ENCODE data around the gene WASL. TPM values are rescaled to one million over a fixed set of nuclear protein-coding genes. Genes with fewer than 3 reads are reported as not detected.

The WASL gene
- total RNA-seq, 2 experiments from 2014 or later, result 5.5 TPM

GRCh38 chr7:123690550-123690949, 58.3 kb downstream of the WASL start:
- ATAC-seq (no peak), DNase-seq (no peak)
- H3K27me3 Mint-ChIP-seq, result no peaks in the 10 kb centered on the region
- intact Hi-C loops (cut with DNase I, micrococcal nuclease), result no loop called here
- H3K36me3 Mint-ChIP-seq (ENCODE audit: low read depth), result peaks cover 10% of the 10 kb centered on the region
- no peaks in the 10 kb centered on the region for H3K9me3 Mint-ChIP-seq (ENCODE audit: low read depth)
- no peak overlapping the region for H3K4me3 Mint-ChIP-seq
- H3K27ac Mint-ChIP-seq, result no peak overlapping the region
- ChIA-PET CTCF (interaction anchor here (0.6 to 4.3 kb wide), 5 partner anchors 8 to 198 kb away, joined by 3 to 21 read pairs (median 5); no protein-coding TSS in a partner anchor), POLR2A (no interaction called here)
- no peaks in the 10 kb centered on the region for H3K4me1 Mint-ChIP-seq

- intact Hi-C loops (cut with DNase I, micrococcal nuclease), result no loop called here
- ATAC-seq (no peak), DNase-seq (no peak)
- no peaks in the 10 kb centered on the region for H3K27me3 Mint-ChIP-seq
- H3K36me3 Mint-ChIP-seq (ENCODE audit: low read depth), result peaks cover 10% of the 10 kb centered on the region
- ChIA-PET CTCF (interaction anchor here (1.0 to 4.3 kb wide), 3 partner anchors 10 to 176 kb away, joined by 3 to 21 read pairs (median 3); no protein-coding TSS in a partner anchor), POLR2A (no interaction called here)
- H3K4me3 Mint-ChIP-seq, result no peak overlapping the region
- H3K9me3 Mint-ChIP-seq (ENCODE audit: low read depth), result no peaks in the 10 kb centered on the region
- H3K27ac Mint-ChIP-seq, result no peak overlapping the region
- no peaks in the 10 kb centered on the region for H3K4me1 Mint-ChIP-seq
Measured at GRCh38 chr7:123689250-123689649, 59.6 kb downstream of the WASL start.

GRCh38 chr7:123687727-123688126, 61.1 kb downstream of the WASL start:
- ChIA-PET CTCF (no interaction called here), POLR2A (no interaction called here)
- intact Hi-C loops (cut with DNase I, micrococcal nuclease), result no loop called here
- Mint-ChIP-seq H3K36me3 (ENCODE audit: low read depth) (peaks cover 10% of the 10 kb centered on the region), H3K27ac (no peak overlapping the region), H3K4me3 (no peak overlapping the region), H3K27me3 (no peaks in the 10 kb centered on the region), H3K4me1 (no peaks in the 10 kb centered on the region), H3K9me3 (ENCODE audit: low read depth) (no peaks in the 10 kb centered on the region)
- no peak for DNase-seq
- no peak for ATAC-seq

- no peaks in the 10 kb centered on the region for H3K9me3 Mint-ChIP-seq (ENCODE audit: low read depth)
- ChIA-PET CTCF (no interaction called here), POLR2A (no interaction called here)
- no peaks in the 10 kb centered on the region for H3K4me1 Mint-ChIP-seq
- H3K4me3 Mint-ChIP-seq, result no peak overlapping the region
- DNase-seq (no peak), ATAC-seq (no peak)
- no peak overlapping the region for H3K27ac Mint-ChIP-seq
- peaks cover 5% of the 10 kb centered on the region for H3K36me3 Mint-ChIP-seq (ENCODE audit: low read depth)
- intact Hi-C loops (cut with DNase I, micrococcal nuclease), result no loop called here
- no peaks in the 10 kb centered on the region for H3K27me3 Mint-ChIP-seq
Measured at GRCh38 chr7:123687161-123687560, 61.6 kb downstream of the WASL start.

GRCh38 chr7:123682690-123683089, 66.1 kb downstream of the WASL start:
- CTCF ChIA-PET, result interaction anchor here (0.6 to 1.8 kb wide), 14 partner anchors 8 to 196 kb away, joined by 3 to 8 read pairs (median 4); partner anchors contain the start of gene WASL
- no peak overlapping the region for H3K27ac Mint-ChIP-seq
- DNase-seq (peak; percentile 11), ATAC-seq (no peak)
- H3K4me1 Mint-ChIP-seq, result no peaks in the 10 kb centered on the region
- POLR2A ChIA-PET, result no interaction called here
- H3K36me3 Mint-ChIP-seq (ENCODE audit: low read depth), result peaks cover 3% of the 10 kb centered on the region
- intact Hi-C loops (cut with DNase I, micrococcal nuclease), result loop anchor here (1.0 to 5.0 kb wide), 3 partner anchors 117 to 235 kb away; no protein-coding TSS in a partner anchor
- H3K9me3 Mint-ChIP-seq (ENCODE audit: low read depth), result no peaks in the 10 kb centered on the region
- H3K27me3 Mint-ChIP-seq, result no peaks in the 10 kb centered on the region
- no peak overlapping the region for H3K4me3 Mint-ChIP-seq

GRCh38 chr7:123681561-123681960, 67.2 kb downstream of the WASL start:
- Mint-ChIP-seq H3K4me3 (no peak overlapping the region), H3K9me3 (ENCODE audit: low read depth) (no peaks in the 10 kb centered on the region), H3K4me1 (no peaks in the 10 kb centered on the region), H3K36me3 (ENCODE audit: low read depth) (peaks cover 3% of the 10 kb centered on the region), H3K27ac (no peak overlapping the region), H3K27me3 (no peaks in the 10 kb centered on the region)
- intact Hi-C loops (cut with DNase I, micrococcal nuclease), result loop anchor here in 1 of 2 experiments (5.0 kb wide), 1 partner anchor 236 kb away; no protein-coding TSS in a partner anchor
- no peak for ATAC-seq
- CTCF ChIA-PET, result interaction anchor here (0.8 to 1.8 kb wide), 3 partner anchors 116 to 191 kb away, joined by 3 to 8 read pairs (median 4); no protein-coding TSS in a partner anchor
- POLR2A ChIA-PET, result no interaction called here
- DNase-seq, result no peak

GRCh38 chr7:123680580-123680979, 68.2 kb downstream of the WASL start:
- CTCF ChIA-PET, result no interaction called here

GRCh38 chr7:123679614-123680013, 69.2 kb downstream of the WASL start:
- Mint-ChIP-seq H3K4me1 (no peaks in the 10 kb centered on the region), H3K9me3 (ENCODE audit: low read depth) (no peaks in the 10 kb centered on the region), H3K27me3 (no peaks in the 10 kb centered on the region), H3K36me3 (ENCODE audit: low read depth) (peaks cover 3% of the 10 kb centered on the region), H3K27ac (no peak overlapping the region), H3K4me3 (no peak overlapping the region)
- CTCF ChIA-PET, result interaction anchor here (1.1 kb wide), 1 partner anchor 185 kb away, joined by 4 read pairs; no protein-coding TSS in a partner anchor
- DNase-seq (no peak), ATAC-seq (no peak)
- intact Hi-C loops (cut with DNase I, micrococcal nuclease), result loop anchor here in 1 of 2 experiments (5.0 kb wide), 1 partner anchor 238 kb away; no protein-coding TSS in a partner anchor
- POLR2A ChIA-PET, result no interaction called here

More at GRCh38 chr7:123680580-123680979, 68.2 kb downstream of the WASL start:
- DNase-seq (no peak), ATAC-seq (no peak)
- H3K9me3 Mint-ChIP-seq (ENCODE audit: low read depth), result no peaks in the 10 kb centered on the region
- H3K4me1 Mint-ChIP-seq, result no peaks in the 10 kb centered on the region
- H3K4me3 Mint-ChIP-seq, result no peak overlapping the region
- POLR2A ChIA-PET, result no interaction called here
- no peak overlapping the region for H3K27ac Mint-ChIP-seq
- intact Hi-C loops (cut with DNase I, micrococcal nuclease), result loop anchor here in 1 of 2 experiments (5.0 kb wide), 1 partner anchor 237 kb away; no protein-coding TSS in a partner anchor
- no peaks in the 10 kb centered on the region for H3K27me3 Mint-ChIP-seq
- H3K36me3 Mint-ChIP-seq (ENCODE audit: low read depth), result peaks cover 3% of the 10 kb centered on the region

- Mint-ChIP-seq H3K4me3 (no peak overlapping the region), H3K9me3 (ENCODE audit: low read depth) (no peaks in the 10 kb centered on the region), H3K27ac (no peak overlapping the region), H3K36me3 (ENCODE audit: low read depth) (peaks cover 3% of the 10 kb centered on the region), H3K4me1 (no peaks in the 10 kb centered on the region), H3K27me3 (no peaks in the 10 kb centered on the region)
- CTCF ChIA-PET, result no interaction called here
- intact Hi-C loops (cut with DNase I, micrococcal nuclease), result no loop called here
- POLR2A ChIA-PET, result no interaction called here
- no peak for DNase-seq
- no peak for ATAC-seq
Measured at GRCh38 chr7:123677061-123677715, 71.6 kb downstream of the WASL start.

GRCh38 chr7:123675181-123675473, 73.7 kb downstream of the WASL start:
- no peaks in the 10 kb centered on the region for H3K27me3 Mint-ChIP-seq
- intact Hi-C loops (cut with DNase I, micrococcal nuclease), result no loop called here
- CTCF ChIA-PET, result interaction anchor here (0.8 kb wide), 1 partner anchor 7 kb away, joined by 4 read pairs; no protein-coding TSS in a partner anchor
- H3K9me3 Mint-ChIP-seq (ENCODE audit: low read depth), result no peaks in the 10 kb centered on the region
- H3K27ac Mint-ChIP-seq, result no peak overlapping the region
- peaks cover 3% of the 10 kb centered on the region for H3K36me3 Mint-ChIP-seq (ENCODE audit: low read depth)
- no peak for DNase-seq
- no peak overlapping the region for H3K4me3 Mint-ChIP-seq
- no peak for ATAC-seq
- POLR2A ChIA-PET, result no interaction called here
- no peaks in the 10 kb centered on the region for H3K4me1 Mint-ChIP-seq

- POLR2A ChIA-PET, result no interaction called here
- H3K27ac Mint-ChIP-seq, result no peak overlapping the region
- H3K4me1 Mint-ChIP-seq, result no peaks in the 10 kb centered on the region
- peaks cover 3% of the 10 kb centered on the region for H3K36me3 Mint-ChIP-seq (ENCODE audit: low read depth)
- intact Hi-C loops (cut with DNase I, micrococcal nuclease), result no loop called here
- CTCF ChIA-PET, result interaction anchor here (0.7 to 1.2 kb wide), 3 partner anchors 8 to 180 kb away, joined by 3 to 4 read pairs (median 3); no protein-coding TSS in a partner anchor
- no peaks in the 10 kb centered on the region for H3K9me3 Mint-ChIP-seq (ENCODE audit: low read depth)
- H3K4me3 Mint-ChIP-seq, result no peak overlapping the region
- H3K27me3 Mint-ChIP-seq, result no peaks in the 10 kb centered on the region
- no peak for ATAC-seq
- no peak for DNase-seq
Measured at GRCh38 chr7:123674399-123675180, 74.2 kb downstream of the WASL start.

All from activated CD4-positive, alpha-beta T cell treated with anti-CD3 and anti-CD28 coated beads for 36 hours (primary cell).